ENCODE data around the gene RALGAPA1. TPM values are rescaled to one million over a fixed set of nuclear protein-coding genes. Genes with fewer than 3 reads are reported as not detected.
"Not testable (repeated sequence)": the region's sequence is repeated elsewhere in the genome, so short reads cannot be mapped to it uniquely, and the experiment has no call there.

The RALGAPA1 gene
- total RNA-seq, 1 donor from 2014 or later, result 127 TPM

GRCh38 chr14:35666429-35667043 is 142.6 kb downstream of the RALGAPA1 start:
- no peak for DNase-seq (ENCODE audit: low spot score)
- intact Hi-C loops (cut with DNase I), result no loop called here
- no peak for ATAC-seq

GRCh38 chr14:35661875-35662274 is 147.2 kb downstream of the RALGAPA1 start:
- DNase-seq (ENCODE audit: low spot score) (no peak), ATAC-seq (no peak)
- intact Hi-C loops (cut with DNase I), result no loop called here

- intact Hi-C loops (cut with DNase I), result no loop called here
- ATAC-seq (no peak), DNase-seq (ENCODE audit: low spot score) (no peak)
These were observed 156.1 kb downstream of the RALGAPA1 start for GRCh38 chr14:35653045-35653444.

DNA sequence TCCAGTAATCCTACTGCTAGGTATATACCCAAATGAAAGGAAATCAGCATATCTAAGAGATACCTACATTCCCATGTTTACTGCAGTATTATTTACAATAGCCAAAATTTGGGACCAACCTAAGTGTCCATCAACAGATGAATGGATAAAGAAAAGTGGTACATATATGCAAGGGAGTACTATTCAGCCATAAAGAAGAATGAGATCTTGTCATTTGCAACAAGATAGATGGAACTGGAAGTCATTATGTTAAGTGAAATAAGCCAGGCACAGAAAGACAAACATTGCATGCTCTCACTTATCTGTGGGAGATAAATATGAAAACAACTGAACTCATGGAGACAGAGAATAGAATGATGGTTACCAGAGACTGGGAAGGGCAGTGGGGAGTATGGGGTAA is 165.6 kb downstream of the RALGAPA1 start:
- ATAC-seq (no peak), DNase-seq (ENCODE audit: low spot score) (no peak)
- intact Hi-C loops (cut with DNase I), result no loop called here

GRCh38 chr14:35637851-35638250 is 171.2 kb downstream of the RALGAPA1 start:
- DNase-seq (ENCODE audit: low spot score), result no peak

DNA sequence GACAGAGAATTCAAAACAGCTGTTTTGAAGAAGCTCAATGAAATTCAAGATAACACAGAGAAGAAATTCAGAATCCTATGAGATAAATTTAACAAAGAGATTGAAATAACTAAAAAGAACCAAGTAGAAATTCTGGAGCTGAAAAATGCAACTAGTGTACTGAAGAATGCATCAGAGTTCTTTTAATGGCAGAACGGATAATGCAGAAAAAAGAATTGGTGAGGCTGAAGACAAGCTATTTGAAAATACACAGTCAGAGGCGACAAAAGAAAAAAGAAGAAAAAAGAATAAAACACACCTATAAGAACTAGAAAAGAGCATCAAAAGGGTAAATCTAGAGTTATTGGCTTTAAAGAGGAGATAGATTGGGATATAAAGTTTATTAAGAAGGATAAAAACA is 171.8 kb downstream of the RALGAPA1 start:
- intact Hi-C loops (cut with DNase I), result no loop called here
- DNase-seq (ENCODE audit: low spot score) (no peak), ATAC-seq (no peak)

More at GRCh38 chr14:35637851-35638250, 171.2 kb downstream of the RALGAPA1 start:
- intact Hi-C loops (cut with DNase I), result no loop called here
- ATAC-seq, result no peak

DNA sequence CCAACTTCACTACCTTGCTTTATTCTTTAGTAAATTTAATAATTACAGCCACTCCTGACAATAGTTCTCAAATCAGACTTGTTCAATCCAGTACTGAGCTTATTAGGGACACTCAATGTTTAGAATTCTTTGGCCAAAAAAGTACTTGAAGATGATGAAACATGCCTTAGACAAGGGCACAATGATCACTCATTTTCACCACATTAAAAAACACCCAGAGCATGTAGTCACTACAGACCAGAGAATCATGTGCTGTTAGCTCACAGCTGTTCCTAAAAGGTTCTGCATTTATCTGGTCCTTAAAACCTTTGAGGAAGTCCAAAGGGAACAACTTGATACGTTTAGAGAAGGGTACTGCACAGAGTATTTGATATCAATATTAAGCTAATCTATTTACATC is 176.4 kb downstream of the RALGAPA1 start:
- intact Hi-C loops (cut with DNase I), result no loop called here
- ATAC-seq (no peak), DNase-seq (ENCODE audit: low spot score) (no peak)

- DNase-seq (ENCODE audit: low spot score), result no peak
- no peak for ATAC-seq
- intact Hi-C loops (cut with DNase I), result no loop called here
These were observed 176.8 kb downstream of the RALGAPA1 start for GRCh38 chr14:35632271-35632670.

DNA sequence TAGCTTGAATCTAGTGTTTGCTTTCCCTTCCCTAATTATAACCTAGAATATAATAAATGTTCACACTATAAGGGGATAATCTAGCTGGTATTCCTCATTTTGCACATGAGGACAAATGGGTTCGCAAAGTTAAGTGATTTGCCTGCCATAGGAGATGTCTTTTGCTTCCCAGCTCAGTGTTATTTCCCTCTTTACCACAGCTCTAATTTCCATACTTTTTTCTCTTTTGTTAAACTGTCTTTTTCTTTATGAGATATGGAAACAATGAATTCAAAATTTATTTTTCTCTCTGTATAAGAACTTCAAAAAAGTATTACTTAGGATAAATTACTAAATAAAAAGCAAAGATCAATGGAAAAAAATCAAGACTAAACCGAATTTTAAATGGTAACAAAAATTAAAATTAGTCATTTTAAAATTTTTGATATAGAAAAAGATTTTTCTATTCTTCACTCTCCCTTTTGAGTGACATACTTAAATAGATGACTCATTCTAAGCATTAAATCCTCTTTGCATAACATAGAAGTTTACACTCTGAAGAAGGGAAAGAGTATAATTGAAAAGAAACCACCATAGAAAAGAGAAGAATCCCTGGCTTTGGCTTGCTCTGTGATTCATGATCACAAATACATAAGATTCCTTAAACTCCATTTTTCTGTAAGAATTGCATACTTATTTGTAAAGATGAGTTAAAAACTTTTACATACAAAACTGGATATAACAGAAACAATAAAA is 177.9 kb downstream of the RALGAPA1 start:
- DNase-seq (ENCODE audit: low spot score) (no peak), ATAC-seq (no peak)
- intact Hi-C loops (cut with DNase I), result no loop called here

DNA sequence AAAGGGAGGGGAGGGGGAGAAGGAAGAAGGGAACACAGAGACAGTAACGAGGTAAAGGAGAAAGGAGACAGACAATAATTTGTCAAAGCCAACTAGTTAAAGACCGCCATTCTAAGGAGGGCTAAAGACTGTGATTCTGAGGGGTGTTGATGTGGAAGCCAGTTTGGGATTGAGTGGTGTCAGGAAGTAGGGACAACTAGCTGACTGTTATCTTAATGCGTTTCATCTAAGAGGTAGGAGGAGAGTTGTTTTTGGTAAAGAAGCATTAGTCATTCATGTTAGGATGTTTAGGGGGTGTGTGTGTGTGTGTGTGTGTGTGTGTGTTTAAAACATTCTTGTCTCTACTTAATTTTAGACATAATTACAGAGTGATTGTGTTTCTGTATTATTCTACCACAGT is 180.1 kb downstream of the RALGAPA1 start:
- intact Hi-C loops (cut with DNase I), result no loop called here
- no peak for DNase-seq (ENCODE audit: low spot score)
- no peak for ATAC-seq

- ATAC-seq; intact Hi-C loops (cut with DNase I); DNase-seq (ENCODE audit: low spot score): not testable (repeated sequence)
These were observed 182.1 kb downstream of the RALGAPA1 start for GRCh38 chr14:35626947-35627346.

- ATAC-seq; DNase-seq (ENCODE audit: low spot score); intact Hi-C loops (cut with DNase I): not testable (repeated sequence)
These were observed 187.1 kb downstream of the RALGAPA1 start for GRCh38 chr14:35621996-35622395.

GRCh38 chr14:35619998-35620397 is 189.1 kb downstream of the RALGAPA1 start:
- DNase-seq (ENCODE audit: low spot score); ATAC-seq; intact Hi-C loops (cut with DNase I): not testable (repeated sequence)

DNA sequence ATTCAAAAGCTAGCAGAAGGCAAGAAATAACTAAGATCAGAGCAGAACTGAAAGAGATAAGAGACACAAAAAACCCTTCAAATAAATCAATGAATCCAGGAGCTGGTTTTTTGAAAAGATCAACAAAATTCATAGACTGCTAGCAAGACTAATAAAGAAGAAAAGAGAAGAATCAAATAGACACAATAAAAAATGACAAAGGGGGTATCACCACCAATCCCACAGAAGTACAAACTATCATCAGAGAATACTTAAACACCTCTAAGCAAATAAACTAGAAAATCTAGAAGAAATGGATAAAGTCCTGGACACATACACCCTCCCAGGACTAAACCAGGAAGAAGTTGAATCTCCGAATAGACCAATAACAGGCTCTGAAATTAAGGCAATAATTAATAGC is 189.6 kb downstream of the RALGAPA1 start:
- intact Hi-C loops (cut with DNase I); DNase-seq (ENCODE audit: low spot score); ATAC-seq: not testable (repeated sequence)

DNA sequence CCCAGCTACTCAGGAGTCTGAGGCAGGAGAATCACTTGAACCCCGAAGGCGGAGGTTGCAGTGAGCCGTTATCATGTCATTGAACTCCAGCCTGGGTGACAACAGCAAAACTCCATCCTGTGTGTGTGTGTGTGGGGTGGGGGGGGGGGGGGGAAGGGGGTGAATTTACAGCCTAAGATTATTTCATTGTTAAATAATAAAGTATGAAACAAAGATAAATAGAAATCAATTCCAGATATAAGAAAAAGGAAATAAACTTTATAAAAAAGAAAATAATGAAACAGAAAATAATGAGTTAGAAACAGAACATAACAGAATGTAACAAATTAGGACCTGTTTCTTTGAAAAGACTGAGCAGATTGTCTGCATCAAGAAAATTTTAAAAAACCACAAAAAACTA is 191.6 kb downstream of the RALGAPA1 start:
- intact Hi-C loops (cut with DNase I), result no loop called here
- ATAC-seq (no peak), DNase-seq (ENCODE audit: low spot score) (no peak)

DNA sequence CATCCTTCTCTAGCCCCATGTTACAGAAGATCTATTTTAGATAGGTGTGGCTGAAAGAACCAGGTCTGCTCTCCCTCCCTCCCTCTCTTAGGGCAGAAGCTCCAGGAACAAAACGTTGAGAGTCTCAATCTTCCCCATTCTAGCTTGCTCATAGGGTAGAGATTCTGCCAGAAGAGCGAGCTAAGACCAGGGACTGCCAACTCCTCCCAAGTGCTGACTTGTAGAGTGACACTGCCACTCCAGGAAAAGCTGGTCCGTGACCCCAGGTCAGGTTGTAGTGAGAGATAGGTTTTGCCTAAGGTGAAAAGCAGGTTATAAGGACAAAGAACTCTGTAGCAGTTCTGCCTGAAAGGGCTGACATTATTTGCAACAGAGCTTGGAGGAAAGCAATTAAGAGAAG is 201.7 kb downstream of the RALGAPA1 start:
- DNase-seq (ENCODE audit: low spot score) (no peak), ATAC-seq (no peak)
- intact Hi-C loops (cut with DNase I), result no loop called here

DNA sequence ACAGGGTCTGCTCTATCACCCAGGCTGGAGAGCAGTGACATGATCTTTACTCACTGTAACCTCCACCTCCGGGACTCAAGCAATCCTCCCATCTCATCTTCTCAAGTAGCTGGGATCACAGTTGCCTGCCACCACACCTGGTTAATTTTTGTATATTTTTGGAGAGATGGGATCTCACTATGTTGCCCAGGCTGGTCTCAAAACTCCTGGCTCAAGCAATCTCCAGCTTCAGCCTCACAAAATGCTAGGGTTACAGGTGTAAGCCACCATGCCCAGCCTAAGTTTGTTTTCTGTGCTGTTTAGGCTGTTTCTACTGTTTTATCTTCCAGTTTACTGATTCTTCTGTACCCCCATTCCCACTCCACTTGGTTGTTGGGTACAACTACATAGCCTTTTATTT is 208.8 kb downstream of the RALGAPA1 start:
- intact Hi-C loops (cut with DNase I), result no loop called here
- no peak for DNase-seq (ENCODE audit: low spot score)
- ATAC-seq, result no peak

DNA sequence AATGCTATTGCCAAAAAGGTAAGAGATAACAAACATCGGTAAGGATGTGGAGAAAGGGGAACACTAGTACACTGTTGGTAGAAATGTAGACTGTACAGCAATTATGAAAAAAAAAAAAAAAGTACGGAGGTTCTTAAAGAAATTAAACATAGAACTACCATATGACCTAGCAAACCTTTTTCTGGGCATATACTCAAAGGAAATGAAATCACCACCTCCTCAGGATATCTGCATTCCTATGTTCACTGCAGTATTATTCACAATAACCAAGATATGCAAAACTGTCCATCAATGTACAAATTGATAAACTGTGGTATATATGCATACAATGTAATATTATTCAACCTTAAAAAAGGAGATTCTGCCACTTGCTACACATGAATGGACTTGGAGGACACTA is 214.5 kb downstream of the RALGAPA1 start:
- DNase-seq (ENCODE audit: low spot score) (no peak), ATAC-seq (no peak)
- intact Hi-C loops (cut with DNase I), result no loop called here

DNA sequence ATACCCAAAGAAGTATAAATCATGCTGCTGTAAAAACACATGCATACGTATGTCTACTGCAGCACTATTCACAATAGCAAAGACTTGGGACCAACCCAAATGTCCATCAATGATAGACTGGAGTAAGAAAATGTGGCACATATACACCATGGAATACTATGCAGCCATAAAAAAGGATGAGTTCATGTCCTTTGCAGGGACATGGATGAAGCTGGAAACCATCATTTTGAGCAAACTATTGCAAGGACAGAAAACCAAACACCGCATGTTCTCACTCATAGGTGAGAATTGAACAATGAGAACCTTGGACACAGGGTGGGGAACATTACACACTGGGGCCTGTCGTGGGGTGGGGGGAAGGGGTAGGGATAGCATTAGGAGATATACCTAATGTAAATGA is 221.7 kb downstream of the RALGAPA1 start:
- ATAC-seq; DNase-seq (ENCODE audit: low spot score); intact Hi-C loops (cut with DNase I): not testable (repeated sequence)

GRCh38 chr14:35578639-35579038 is 230.5 kb downstream of the RALGAPA1 start:
- no peak for ATAC-seq

GRCh38 chr14:35578135-35578534 is 231.0 kb downstream of the RALGAPA1 start:
- intact Hi-C loops (cut with DNase I), result no loop called here
- DNase-seq (ENCODE audit: low spot score) (no peak), ATAC-seq (no peak)

More at GRCh38 chr14:35578639-35579038, 230.5 kb downstream of the RALGAPA1 start:
- intact Hi-C loops (cut with DNase I), result no loop called here
- DNase-seq (ENCODE audit: low spot score), result no peak
